DOHH2 (cell line): ENCODE results near the gene IGFL2.

ENCODE experiments used
- CTCF ChIP-seq: fragments of 200-600 bp; sonication (generic); IDR thresholded peaks from one replicate; pipeline ENCODE4 v1.5.1; 2014; ENCODE audit warnings: antibody characterized with exemption, mild to moderate bottlenecking, low read depth, low read length; ENCODE audit not compliant: poor library complexity, severe bottlenecking
- EZH2phosphoT487 ChIP-seq: fragments of 200-600 bp; sonication (generic); IDR thresholded peaks from 2 replicates; pipeline ENCODE4 v1.6.1; 2017; ENCODE audit warnings: borderline replicate concordance, mild to moderate bottlenecking, antibody characterized with exemption, low read length, moderate library complexity, mixed read lengths

DNA sequence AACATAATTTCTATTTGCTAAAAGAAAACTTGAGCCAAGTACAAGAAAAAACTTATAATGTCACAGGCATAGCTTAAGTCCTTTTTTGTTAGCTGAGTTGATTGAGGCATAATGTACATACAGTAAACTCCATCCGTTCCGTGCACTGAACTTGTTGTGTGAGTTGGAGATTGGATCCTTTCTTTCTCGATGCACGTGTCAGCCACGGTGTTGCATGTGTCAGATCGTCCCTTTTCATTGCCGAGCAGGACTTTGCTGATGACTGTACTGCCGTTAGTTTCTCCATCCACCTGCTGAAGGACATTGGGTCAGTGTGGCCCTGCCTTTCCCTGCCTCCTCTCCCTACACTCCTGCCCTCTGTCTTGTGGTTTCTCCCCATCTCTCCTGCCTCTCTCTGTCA is 34.4 kb downstream of the IGFL2 start:
- no peak for TF ChIP-seq CTCF
- no peak for TF ChIP-seq EZH2phosphoT487
